ENCODE results near the gene DHX34. TPM values are rescaled to one million over a fixed set of nuclear protein-coding genes. Genes with fewer than 3 reads are reported as not detected.
"Not testable (repeated sequence)": the region's sequence is repeated elsewhere in the genome, so short reads cannot be mapped to it uniquely, and the experiment has no call there.

DHX34 gene
- total RNA-seq, 1 donor from 2014 or later = 7.3 TPM

DNA sequence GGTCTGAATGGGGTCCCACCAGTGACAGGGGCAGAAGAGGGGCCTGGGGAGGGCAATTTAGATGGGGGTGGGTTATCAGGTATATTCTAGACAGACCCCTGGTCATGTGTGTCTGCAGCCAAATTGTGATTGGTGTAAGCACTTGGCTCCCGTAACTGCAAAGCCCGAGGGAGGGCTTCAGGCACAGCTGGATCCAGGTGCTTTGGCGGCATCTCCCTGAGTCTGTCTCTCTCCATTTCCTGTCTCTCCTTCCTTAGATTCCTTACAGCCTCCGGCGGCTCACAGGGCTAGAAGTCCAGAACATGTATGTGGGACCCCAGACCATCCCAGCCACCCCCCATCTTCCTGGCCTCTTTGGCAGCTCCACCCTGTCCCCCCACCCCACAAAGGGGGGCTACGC lies 31.4 kb downstream of the DHX34 start:
- intact Hi-C loops (cut with micrococcal nuclease) = no loop called here
- DNase-seq (no peak), ATAC-seq (no peak)

DNA sequence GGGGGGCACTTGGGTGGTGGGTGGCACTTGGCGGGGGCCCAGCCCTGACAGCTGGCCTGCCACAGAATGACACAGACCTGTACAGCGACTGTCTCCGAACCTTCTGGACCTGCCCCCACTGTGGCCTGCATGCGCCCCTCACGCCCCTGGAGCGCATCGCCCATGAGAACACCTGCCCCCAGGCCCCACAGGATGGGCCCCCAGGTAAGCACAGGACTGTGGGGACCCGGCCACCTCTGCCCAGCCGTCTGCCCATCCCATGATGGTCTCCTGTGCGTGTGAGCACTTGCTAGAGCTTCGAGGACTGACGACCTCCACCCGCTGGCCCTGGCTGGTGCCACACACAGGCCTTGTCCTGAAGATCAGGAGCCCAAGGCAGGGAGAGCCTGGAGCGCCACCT lies 32.0 kb downstream of the DHX34 start:
- ATAC-seq (no peak), DNase-seq (no peak)
- intact Hi-C loops (cut with micrococcal nuclease) = no loop called here

DNA sequence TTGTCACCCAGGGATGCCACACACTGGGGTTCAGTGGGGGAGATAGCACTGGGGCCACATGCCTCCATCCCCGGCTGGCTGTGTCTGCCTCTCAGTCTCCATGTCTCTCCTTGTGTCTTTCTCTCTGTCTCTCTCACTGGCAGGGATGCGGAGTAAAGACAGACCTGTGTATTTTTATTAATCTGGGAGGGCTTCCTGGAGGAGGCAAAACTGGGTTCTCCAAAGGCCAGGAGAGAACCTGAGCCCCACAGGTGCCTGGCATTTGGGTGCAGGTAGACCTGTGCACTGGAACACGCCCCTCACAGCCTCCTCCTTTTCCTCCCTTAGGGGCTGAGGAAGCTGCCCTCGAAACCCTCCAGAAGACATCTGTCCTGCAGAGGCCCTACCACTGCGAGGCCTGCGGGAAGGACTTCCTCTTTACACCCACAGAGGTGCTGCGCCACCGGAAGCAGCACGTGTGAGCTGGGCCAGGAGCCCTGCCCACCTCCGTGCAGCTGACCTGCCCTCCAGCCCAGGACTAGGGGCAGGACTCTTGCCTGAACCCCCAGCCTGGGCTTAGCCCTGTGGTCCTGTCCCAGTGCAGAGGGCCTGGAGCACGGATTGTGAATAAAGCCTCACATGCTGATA lies 32.7 kb downstream of the DHX34 start:
- ATAC-seq (no peak), DNase-seq (peak; percentile 46)
- intact Hi-C loops (cut with micrococcal nuclease) = no loop called here

DNA sequence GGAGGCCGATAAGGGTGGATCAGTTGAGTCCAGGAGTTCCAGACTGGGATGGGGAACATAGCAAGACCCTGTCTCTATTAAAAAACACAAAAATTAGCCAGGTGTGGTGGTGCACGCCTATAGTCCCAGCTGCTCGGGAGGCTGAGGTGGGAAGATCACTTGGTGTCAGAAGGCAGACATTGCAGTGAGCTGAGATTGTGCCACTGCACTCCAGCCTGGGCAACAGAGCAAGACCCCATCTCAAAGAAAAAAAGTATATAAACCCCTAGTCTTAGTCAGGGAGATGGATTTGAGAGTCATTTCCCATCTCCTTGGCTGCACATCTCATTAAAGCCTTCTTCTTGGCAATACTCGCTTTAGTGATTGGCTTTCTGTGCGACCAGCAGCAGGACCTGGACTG lies 34.8 kb downstream of the DHX34 start:
- intact Hi-C loops (cut with micrococcal nuclease); DNase-seq; ATAC-seq: not testable (repeated sequence)

DNA sequence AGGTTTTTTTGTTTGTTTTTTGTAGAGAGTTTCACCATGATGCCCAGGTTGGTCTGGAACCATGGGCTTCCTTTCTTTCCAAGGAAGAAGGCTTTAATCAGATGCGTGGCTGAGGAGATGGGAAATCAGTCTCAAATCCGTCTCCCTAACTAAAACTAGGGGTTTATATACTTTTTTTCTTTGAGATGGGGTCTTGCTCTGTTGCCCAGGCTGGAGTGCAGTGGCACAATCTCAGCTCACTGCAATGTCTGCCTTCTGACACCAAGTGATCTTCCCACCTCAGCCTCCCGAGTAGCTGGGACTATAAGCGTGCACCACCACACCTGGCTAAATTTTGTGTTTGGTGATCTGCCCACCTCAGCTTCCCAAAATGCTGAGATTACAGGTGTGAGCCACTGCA lies 35.4 kb downstream of the DHX34 start:
- intact Hi-C loops (cut with micrococcal nuclease); ATAC-seq; DNase-seq: not testable (repeated sequence)

DNA sequence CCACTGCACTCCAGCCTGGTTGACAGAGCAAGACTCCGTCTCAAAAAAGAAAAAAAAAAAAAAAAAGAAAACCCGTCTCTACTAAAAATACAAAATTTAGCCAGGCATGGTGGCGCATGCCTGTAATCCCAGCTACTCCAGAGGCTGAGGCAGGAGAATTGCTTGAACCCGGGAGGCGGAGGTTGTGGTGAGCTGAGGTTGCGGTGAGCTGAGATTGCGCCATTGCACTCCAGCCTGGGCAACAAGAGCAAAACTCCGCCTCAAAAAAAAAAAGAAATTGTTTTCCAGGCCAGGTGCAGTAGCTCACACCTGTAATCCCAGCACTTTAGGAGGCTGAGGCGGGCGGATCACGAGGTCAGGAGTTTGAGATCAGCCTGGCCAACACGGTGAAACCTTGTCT lies 37.5 kb downstream of the DHX34 start:
- intact Hi-C loops (cut with micrococcal nuclease); ATAC-seq; DNase-seq: not testable (repeated sequence)

DNA sequence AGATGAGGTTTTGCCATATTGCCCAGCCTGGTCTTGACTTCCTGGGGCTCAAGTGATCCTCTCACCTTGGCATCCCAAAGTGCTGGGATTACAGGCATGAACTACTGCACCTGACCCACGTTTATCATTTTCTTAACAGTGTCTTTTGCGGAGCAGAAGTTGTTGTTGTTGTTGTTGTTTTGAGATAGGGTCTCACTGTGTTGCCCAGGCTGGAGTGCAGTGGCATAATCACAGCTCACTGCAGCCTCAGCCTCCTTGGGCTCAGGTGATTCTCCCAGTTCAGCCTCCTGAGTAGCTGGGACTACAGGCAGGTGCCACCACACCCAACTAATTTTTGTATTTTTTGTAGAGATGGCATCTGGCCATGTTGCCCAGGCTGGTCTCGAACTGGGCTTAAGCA lies 38.5 kb downstream of the DHX34 start:
- ATAC-seq; DNase-seq; intact Hi-C loops (cut with micrococcal nuclease): not testable (repeated sequence)

DNA sequence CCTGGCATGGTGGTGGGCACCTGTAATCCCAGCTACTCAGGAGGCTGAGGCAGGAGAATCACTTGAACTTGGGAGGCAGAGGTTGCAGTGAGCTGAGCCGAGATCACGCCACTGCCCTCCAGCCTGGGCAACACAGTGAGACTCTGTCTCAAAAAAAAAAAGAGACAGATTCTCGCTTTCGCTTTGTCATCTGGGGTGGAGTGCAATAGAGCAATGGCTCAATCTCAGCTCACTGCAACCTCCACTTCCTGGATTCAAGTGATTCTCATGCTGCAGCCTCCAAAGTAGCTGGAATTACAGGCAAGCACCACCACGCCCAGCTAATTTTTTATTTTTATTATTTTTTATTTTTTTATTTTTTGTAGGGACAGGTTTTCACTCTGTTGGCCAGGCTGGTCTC lies 39.6 kb downstream of the DHX34 start:
- ATAC-seq = peak; percentile 40
- intact Hi-C loops (cut with micrococcal nuclease); DNase-seq: not testable (repeated sequence)

DNA sequence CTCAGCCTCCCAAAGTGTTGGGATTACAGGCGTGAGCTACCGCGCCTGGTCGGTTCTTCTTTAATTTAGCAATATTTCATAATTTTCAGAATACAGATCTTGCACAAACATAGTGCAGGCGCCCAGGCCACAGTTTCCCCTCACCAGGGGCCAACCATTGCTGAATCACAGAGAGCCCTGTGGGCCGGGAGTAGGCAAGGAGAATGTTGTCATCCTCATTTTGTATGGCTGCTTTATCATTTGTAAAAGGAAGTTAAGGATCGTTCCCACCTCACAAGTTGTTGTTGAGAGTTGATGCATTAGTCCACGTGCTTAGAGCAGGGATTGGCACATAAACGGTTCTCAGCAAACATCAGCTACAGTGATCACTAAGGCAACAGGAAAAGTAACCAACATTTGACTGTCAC lies 40.0 kb downstream of the DHX34 start:
- no peak for DNase-seq
- peak; percentile 50 for ATAC-seq

DNA sequence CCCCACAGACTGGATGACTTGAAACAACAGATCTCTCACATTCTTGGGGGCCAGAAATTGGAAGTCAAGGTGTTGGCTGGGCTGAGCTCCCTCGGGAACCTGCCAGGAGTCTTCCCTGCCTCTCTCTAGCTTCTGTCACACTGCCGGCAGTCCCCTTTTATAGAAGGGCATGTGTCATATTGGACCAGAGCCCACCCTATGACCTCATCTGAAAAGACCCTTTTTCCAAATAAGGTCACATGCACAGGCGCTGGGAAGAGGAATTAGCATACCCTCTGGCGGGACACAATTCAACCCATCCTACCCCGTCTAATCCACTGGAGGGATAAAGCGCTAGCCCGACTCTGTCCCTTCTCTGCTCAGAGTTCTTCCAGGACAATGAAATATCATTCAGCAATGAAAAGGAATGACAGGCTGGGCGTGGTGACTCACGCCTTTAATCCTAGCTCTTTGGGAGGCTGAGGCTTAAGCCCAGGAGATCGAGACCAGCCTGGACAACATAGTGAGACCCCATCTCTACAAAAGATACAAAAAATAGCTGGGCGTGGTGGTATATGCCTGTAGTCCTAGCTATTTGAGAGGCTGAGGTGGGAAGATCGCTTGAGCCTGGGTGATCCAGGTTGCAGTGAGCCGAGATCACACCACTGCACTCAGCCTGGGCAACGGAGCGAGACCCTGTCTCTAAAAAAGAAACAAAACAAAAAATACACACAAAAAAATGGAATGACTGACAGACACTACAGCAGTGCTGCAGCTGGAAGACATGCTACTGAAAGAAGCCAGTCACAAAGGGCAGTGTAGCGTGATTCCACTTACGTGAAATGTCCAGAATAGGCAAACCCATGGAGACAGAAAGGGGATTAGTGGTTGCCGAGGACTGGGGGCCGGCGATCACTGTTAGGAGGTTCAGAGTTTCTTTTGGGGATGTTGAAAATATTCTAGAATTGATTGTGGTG lies 41.7 kb downstream of the DHX34 start:
- DNase-seq (no peak), ATAC-seq (no peak)
- intact Hi-C loops (cut with micrococcal nuclease) = no loop called here

More for the DNA sequence above, 40.0 kb downstream of the DHX34 start:
- intact Hi-C loops (cut with micrococcal nuclease) = no loop called here

DNA sequence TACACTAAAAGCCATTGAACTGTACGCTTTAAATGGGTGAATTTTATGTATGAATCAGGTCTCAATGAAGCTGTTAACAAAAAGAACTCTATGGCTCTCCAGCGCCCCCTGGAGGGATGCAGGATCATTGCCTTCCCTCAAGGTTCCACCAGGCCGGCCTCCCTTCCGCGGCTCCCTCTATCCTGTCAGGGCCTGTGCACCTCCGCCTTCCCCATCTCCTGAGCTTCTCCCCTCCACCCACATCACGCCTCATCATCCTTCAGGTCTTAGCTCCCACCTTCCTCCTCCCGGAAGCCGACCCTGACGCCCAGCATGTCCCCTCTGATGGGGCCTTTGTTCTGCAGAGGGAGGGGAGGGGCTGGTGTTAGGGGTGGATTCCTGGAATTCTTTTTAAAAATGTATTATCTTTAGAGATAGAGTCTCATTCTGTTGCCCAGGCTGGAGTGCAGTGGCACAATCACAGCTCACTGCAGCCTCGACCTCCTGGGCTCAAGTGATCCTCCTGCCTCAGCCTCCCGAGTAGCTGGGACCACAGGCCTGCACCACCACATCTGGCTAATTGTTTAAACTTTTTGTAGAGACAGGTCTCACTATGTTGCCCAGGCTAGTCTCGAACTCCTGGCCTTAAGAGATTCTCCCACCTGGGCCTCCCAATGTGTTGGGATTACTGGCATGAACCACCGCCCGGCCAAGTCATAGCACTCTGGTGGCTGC lies 42.6 kb downstream of the DHX34 start:
- ATAC-seq (peak; percentile 76), DNase-seq (peak; percentile 80)
- intact Hi-C loops (cut with micrococcal nuclease) = no loop called here

DNA sequence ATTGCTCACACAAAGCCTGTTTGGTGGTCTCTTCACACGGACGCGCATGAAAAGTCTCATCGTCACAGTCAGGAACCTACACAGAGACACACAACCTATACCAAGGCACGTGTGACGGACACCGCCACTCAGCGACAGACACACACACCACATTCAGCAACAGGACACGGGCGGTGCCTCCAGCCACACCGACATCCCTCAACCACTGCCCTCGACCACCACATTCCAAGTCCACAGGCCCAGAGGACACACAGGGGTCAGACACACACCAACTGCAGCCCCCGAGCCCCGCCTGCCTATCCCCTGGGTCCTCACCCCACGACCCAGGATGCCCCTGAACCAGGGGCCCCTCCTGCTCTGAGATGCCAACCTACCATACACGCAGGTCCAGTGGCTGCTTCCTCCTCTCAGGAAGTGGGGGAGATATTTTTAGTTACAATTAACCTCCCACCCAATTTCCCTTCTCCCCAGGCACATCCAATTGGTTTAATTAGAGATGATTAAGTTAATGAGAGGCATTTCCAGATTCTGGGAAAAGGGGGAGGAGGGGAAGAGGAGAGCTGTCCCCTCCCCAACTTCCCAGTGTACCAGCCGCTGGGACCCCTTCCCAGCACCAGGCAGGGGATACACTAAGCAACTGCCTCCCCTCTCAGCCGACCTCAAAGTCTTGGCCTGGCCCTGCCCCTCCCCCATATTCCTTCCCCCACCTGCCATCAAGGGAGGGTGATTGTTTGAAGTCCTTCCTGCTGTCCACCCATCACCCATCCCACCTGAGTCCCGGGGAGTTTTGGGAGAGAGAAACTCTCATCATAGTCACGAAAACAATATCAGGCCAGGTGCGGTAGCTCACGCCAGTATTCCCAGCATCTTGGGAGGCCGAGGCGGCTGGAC lies 49.8 kb downstream of the DHX34 start:
- DNase-seq (no peak), ATAC-seq (no peak)
- intact Hi-C loops (cut with micrococcal nuclease) = no loop called here

DNA sequence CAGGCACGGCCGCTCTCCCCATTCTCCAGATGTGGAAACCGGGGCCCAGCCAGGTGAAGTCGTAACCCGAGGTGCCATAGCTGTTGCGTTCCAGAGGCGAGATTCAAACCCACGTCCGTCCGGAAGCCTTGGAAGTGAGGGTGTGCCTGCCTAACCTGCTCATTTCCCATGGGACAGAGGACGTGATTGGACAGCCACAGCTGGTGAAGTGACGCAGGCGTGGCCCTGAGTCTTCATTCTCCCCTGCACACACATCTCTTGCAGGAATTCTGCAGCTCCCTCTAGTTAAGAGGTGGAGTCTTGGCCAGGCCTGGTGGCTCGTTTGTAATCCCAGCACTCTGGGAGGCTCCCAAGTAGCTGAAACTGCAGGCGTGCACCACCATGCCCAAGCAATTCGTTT lies 53.4 kb downstream of the DHX34 start:
- intact Hi-C loops (cut with micrococcal nuclease) = no loop called here
- no peak for ATAC-seq
- no peak for DNase-seq

DNA sequence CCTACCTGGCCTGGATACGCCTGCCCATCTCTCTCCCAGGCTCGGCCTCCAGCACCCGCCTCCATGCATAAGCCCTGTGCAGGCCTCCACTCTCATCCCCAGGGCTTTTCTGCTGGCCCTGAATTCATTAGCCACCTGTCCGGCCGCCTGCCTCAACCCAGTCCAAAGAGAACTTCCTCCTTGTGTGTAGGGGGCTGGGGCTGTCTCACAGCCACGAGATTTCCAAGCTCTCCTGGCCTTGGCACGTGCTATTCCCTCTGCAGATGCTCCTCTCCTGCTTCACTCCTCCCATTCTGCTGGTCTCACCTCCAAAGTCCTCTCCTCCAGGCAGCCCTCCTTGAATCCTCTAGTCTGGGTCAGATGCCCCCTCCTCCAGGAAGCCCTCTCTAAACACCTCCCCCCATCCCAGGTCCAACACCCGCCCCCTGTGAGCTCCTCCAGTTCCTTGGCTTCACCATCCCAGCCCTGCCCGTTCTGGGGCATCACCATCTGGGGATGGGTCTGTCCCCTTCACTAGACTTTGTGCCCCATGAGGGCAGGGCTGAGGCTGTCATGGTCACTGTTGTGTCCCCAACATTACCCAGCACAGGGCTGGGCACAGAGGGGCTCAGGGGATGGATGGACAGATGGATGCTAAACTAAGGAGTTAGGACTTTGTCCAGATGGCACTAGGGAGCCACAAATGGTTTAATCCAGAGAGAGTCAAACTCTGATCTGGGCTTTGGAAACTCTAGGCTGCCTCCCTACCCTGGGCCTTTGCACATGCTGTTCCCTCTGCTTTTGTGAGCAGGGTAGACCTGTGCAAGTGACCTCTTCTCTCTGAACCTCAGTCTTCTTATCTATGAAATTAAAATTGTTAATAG lies 55.5 kb downstream of the DHX34 start:
- intact Hi-C loops (cut with micrococcal nuclease) = no loop called here
- DNase-seq = no peak
- no peak for ATAC-seq

DNA sequence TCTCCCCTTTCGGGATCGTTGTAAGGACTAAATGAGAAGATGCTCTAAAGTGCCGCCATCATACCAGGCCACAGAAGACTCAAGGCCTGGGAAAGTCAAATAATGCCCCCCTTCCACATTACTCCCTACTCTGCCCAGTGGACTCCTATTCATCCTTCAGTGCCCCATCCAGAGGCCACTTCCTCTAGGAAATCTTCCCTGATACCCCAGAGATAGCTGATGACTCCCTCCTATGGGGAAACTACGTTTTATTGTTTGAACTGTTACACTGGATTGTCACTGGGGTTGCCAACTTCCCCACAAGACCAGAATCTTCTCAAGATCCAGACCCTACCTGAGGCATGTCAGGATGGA lies 56.1 kb downstream of the DHX34 start:
- ATAC-seq = no peak
- intact Hi-C loops (cut with micrococcal nuclease) = no loop called here

DNA sequence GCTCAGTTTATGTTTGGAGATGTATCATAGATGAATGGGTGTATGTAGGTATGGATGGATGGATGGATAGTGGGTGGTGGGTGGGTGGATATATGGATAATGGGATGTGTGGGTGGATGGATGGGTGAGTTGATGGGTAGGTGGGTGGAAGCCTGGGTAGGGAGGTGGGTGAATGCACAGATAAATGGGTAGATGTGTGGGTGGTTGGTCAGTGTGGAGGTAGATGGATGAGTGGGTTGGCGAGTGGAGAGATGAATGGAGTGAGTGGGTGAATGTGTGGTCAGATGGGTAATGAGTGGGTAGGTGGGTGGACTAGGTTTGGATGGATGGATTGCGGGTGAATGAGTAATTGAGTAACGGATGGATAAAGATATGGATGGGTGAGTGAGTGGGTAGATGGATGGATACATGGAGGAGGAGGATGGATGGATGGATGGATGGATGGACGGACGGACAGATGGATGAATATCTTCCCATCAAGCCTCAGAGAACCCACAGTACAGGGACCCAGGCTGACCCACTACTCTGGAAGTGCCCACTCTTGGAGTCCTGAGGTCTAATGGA lies 56.8 kb downstream of the DHX34 start:
- DNase-seq (no peak), ATAC-seq (no peak)
- intact Hi-C loops (cut with micrococcal nuclease) = no loop called here

More for the DNA sequence above, 56.1 kb downstream of the DHX34 start:
- DNase-seq = no peak

DNA sequence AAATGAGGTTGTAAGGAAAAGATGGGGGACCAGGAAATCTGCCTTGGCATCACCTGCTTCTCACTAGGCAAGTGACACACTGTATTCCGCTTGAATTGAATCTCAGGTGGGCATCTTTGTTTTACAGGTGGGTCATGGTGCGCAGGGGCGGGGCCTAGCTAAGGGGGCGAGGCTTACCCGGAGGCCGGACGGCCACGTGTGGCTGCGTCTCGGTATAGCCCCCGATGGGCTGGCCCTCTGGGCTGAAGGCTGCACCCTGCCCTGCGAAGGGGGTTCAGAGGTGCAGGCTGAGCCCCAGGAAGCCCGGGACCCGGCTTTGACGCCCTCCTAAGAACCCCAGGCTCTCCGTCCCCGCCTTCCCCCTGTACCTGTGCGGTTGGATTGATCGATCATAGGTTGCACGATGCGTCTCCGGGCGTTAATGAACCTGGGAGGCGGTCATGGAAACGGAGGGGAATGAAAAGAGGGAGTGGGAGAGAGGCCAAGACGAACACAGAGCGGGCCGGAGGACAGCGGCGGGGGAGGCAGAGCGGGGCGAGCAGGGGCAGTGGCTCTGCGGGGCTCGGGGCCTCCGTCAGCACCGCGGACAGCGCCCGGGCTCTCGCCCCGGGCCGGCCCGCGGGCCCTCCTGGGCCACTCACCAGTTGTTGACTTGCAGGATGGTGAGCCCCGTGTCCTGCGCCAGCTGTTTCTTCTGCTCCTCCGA lies 57.7 kb downstream of the DHX34 start:
- DNase-seq (no peak), ATAC-seq (peak; percentile 60)

More for the DNA sequence above, 57.7 kb downstream of the DHX34 start:
- intact Hi-C loops (cut with micrococcal nuclease) = no loop called here
